Thoracic aorta (tissue), 2 donors: ENCODE data around the gene PADI3. TPM values are rescaled to one million over a fixed set of nuclear protein-coding genes. Genes with fewer than 3 reads are reported as not detected.

ENCODE experiments used
- ATAC-seq: fragments of 150-250 bp; one replicate; pipeline ENCODE4 v1.8.0; 2017; ENCODE audit warnings: low read depth; ENCODE audit not compliant: insufficient number of reproducible peaks, low FRiP score
- DNase-seq: peaks from one replicate; pipeline ENCODE4 v3.0.0-alpha.2; 2020; ENCODE audit warnings: low spot score
- H3K27ac ChIP-seq, 2 donors: fragments of 200-600 bp; sonication (generic); 1 replicate in 1 of 2; 2 replicates in 1 of 2; pipeline ENCODE4 v1.5.1; 2016; ENCODE audit warnings: mild to moderate bottlenecking in 2 of 2, moderate library complexity in 2 of 2
- H3K27me3 ChIP-seq: fragments of 200-600 bp; sonication (generic); replicated peaks from 2 replicates; pipeline ENCODE4 v1.6.0; 2016; ENCODE audit warnings: mild to moderate bottlenecking; ENCODE audit not compliant: insufficient read depth
- H3K36me3 ChIP-seq: fragments of 200-600 bp; sonication (generic); one replicate; pipeline ENCODE4 v1.5.1; 2016
- H3K4me1 ChIP-seq, 2 donors: fragments of 200-600 bp; sonication (generic); 1 replicate in 1 of 2; 2 replicates in 1 of 2; pipeline versions ENCODE4 v1.5.1 to v1.6.0; 2016; ENCODE audit warnings: low read depth in 2 of 2, mild to moderate bottlenecking in 1 of 2; ENCODE audit not compliant: control insufficient read depth in 1 of 2
- H3K4me3 ChIP-seq: fragments of 200-600 bp; sonication (generic); 2 replicates; pipeline ENCODE4 v1.5.1; 2016; ENCODE audit warnings: mild to moderate bottlenecking
- H3K9me3 ChIP-seq: fragments of 200-600 bp; sonication (generic); 2 replicates; pipeline ENCODE4 v1.5.1; 2016
- CTCF ChIP-seq: fragments of 200-600 bp; sonication (generic); IDR thresholded peaks from one replicate; pipeline ENCODE4 v1.5.1; 2019; ENCODE audit warnings: antibody characterized with exemption
- total RNA-seq, 2 donors: library from RNA; depleted of rRNA; stranded (reverse); fragments of >200 nt; gene quantifications; one replicate each; pipeline versions ENCODE4 v1.1.0 to v1.2.3, GENCODE V29; 2016

PADI3 gene
- total RNA-seq, 2 donors from 2014 or later: not detected

DNA sequence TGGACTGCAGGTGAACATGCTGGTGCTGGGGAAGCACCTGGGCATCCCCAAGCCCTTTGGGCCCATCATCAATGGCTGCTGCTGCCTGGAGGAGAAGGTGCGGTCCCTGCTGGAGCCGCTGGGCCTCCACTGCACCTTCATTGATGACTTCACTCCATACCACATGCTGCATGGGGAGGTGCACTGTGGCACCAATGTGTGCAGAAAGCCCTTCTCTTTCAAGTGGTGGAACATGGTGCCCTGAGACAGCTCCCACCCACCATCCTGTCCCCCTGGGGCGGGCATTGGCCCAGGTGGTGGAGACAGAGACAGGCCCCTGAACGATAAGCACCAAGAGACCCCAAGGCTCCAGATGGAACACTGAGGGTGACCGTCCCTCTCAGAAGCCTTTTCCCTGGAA, 33.9 kb downstream of the PADI3 start:
- no peak for ATAC-seq
- no peak for DNase-seq
- H3K9me3 ChIP-seq: no peaks in the 10 kb centered on the region
- no peaks in the 10 kb centered on the region for H3K36me3 ChIP-seq
- no peak for TF ChIP-seq CTCF
- H3K4me1 ChIP-seq: no peaks in the 10 kb centered on the region
- H3K4me3 ChIP-seq: no peak overlapping the region
- H3K27me3 ChIP-seq: no peaks in the 10 kb centered on the region
- H3K27ac ChIP-seq: no peak overlapping the region

GRCh38 chr1:17286646-17287045, 37.7 kb downstream of the PADI3 start:
- H3K4me3 ChIP-seq: no peak overlapping the region
- H3K36me3 ChIP-seq: no peaks in the 10 kb centered on the region
- DNase-seq (no peak), ATAC-seq (no peak)
- no peak overlapping the region for H3K27ac ChIP-seq
- no peaks in the 10 kb centered on the region for H3K4me1 ChIP-seq
- no peaks in the 10 kb centered on the region for H3K27me3 ChIP-seq
- no peak for TF ChIP-seq CTCF
- H3K9me3 ChIP-seq: no peaks in the 10 kb centered on the region

DNA sequence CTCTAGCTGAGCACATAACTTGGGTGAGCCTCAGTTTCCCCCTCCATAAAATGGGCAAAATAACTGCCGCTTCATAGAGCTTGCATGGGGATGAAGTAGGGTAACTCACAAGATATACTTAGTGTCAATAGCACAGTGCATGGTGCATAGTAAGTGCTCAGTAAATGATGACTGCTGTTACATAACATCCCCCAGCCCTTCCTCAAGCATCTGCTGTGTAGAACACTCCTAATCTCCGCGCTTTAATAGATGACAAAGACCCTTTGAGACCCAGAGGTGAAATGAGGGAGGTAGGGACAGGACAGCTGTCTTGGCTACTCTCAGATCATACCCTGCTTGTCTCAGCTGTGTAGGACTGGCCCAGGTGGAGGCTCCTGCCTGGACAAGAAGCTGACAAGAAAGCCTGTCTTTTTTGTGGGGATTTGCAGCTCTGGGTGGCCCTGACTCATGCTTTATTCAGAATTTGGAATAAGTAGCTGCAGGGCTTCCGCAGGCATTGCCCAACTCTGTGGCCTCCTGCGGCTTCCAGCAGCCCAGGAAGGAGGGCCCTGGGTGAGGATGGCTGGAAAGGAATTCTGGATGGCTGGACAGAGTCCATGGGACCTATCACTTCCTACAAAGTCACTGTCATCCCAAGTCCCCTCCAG, 38.4 kb downstream of the PADI3 start:
- H3K27me3 ChIP-seq: no peaks in the 10 kb centered on the region
- ATAC-seq: no peak

DNA sequence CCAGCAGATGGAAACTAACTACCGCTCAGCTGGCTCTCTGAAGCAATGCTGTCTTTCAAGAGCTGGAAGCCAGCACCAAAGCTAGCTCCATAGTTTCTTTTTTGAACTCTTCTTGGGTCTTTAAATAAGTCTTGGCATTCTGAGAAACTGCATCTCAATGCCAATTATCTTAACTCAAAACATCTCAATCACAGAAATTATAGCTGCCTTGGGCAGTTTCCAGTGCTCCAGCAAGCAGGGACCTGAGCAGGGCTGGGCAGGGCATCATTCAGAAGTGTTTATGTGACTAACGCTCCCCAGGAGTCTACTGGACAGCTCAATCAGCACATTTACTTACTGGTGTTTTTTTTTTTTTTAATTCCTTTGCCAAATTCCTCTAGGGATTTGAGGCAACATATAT, 40.8 kb downstream of the PADI3 start:
- Histone ChIP-seq H3K4me1 (no peaks in the 10 kb centered on the region), H3K27ac (no peak overlapping the region), H3K4me3 (no peak overlapping the region), H3K36me3 (no peaks in the 10 kb centered on the region), H3K9me3 (no peaks in the 10 kb centered on the region), H3K27me3 (no peaks in the 10 kb centered on the region)
- ATAC-seq (no peak), DNase-seq (no peak)
- TF ChIP-seq CTCF: no peak

More for the DNA sequence above, 38.4 kb downstream of the PADI3 start:
- no peak overlapping the region for H3K27ac ChIP-seq
- TF ChIP-seq CTCF: no peak
- H3K4me1 ChIP-seq: no peaks in the 10 kb centered on the region
- H3K4me3 ChIP-seq: no peak overlapping the region
- no peaks in the 10 kb centered on the region for H3K9me3 ChIP-seq
- DNase-seq: no peak
- no peaks in the 10 kb centered on the region for H3K36me3 ChIP-seq

- Histone ChIP-seq H3K4me1 (no peaks in the 10 kb centered on the region), H3K27ac (no peak overlapping the region), H3K27me3 (no peaks in the 10 kb centered on the region), H3K36me3 (no peaks in the 10 kb centered on the region), H3K4me3 (no peak overlapping the region), H3K9me3 (no peaks in the 10 kb centered on the region)
- no peak for DNase-seq
- no peak for ATAC-seq
- TF ChIP-seq CTCF: no peak
Measured at GRCh38 chr1:17290553-17290952, 41.7 kb downstream of the PADI3 start.
